GM21723 (cell line): ENCODE measurements around the gene CENPO.

Source experiments
- ATAC-seq: cut with Tn5 transposase; IDR thresholded peaks from one replicate; pipeline ENCODE4 v1.9.1; 2021; ENCODE audit warnings: mild to moderate bottlenecking, moderate library complexity; ENCODE audit not compliant: unreplicated experiment

CENPO gene

DNA sequence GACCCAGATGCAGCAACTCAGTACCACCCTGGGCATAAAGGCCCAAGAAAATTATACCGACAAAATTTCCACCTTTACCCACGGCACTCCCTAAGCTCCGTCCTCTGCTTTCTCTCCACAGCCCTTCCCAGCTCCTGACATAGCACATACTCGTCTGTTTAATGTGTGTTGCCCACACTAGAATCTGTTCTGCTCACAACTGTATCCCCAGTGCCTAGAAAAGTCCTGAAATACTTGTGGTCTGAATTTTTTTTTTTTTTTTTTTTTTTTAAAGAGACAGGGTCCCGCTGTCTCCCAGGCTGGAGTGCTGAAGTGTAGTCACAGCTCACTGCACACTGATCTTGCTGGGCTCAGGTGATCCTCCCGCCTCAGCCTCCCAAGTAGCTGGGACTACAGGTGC, 64.5 kb downstream of the CENPO start:
- ATAC-seq, result no peak

DNA sequence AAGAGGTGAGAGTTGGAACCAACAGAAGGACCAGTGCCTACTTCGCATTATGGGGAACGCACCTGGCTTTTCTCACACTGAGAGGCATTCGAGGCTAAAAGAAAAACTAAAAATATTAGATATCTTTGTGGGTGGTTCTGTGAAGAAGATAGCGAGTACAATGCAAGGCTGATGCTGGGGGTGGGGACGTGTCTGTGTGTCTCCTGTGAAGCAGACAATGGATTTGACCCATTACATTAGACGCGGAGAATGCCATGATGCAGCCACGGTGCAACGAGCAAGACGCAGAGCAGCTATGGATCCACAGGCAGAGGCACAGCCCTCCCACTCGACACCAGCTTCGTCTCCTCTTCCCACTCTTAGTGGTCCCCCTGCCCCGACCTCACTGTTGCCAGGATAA, 65.8 kb downstream of the CENPO start:
- ATAC-seq, result no peak

DNA sequence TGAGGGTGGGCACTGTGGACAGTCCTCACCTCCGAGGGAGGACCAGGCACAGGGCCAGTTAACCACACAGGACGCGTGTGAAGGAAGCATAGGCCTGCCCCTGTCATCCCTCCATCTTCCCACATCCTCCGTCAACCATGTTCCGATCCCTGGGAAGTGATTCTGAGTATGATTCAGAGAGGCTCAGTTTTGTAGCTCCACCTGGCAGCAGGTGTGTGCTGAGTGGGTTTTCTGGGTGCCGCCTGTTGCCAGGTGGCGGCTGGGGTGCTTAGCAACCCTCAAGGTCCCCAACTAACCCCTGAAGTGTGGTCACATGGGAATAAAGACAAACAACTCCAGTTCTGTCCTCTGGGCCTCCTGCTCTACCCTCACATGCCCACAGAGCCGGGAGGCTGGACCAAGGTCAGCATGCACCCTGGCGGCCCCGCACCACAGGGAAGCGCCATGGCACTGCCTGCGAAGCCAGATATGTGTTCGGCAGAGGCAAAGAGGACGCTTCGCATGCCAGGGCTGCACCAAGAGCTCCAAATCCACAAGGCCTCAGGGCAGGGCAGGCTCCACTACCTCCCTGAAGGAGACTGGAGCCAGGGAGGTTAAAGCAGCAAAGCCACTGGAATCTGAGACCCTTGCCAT, 66.9 kb downstream of the CENPO start:
- no peak for ATAC-seq

DNA sequence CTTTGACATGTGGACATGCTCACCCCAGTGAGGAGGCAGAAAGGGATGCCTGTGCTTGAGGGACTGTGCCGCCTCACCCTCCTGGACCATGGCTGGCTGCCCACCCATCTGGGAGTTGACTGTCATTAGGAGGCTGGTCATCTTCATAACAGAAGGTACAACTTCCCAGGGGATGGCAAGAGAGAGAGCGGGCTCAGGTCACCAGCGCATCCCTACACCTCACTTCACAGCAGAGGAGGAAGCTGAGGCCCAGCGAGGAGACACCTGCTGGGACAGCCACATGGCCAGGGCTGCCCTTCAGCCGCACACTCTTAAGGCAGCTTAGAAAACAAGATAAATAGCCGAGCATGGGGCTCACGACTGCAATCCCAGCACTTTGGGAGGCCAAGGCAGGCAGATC, 67.4 kb downstream of the CENPO start:
- ATAC-seq, result no peak

DNA sequence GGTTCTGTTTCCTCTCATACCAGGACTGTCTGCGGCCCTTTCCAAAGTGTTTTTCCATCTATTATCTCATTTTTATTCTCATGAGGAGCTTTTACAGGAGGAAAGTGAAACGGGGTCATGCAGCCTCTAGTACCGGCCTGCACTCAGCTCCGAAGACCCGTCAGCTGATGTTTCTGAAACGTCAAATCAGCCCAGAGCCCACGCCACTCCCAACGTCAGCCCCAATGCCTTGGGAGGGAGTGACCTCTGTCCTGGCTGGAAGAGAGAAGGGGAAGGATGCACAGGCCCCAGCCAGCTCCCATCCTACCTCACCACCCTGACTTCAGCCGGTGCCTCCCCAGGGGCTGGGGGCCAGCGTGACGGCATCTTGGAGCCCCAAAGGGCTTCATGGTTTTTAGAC, 68.3 kb downstream of the CENPO start:
- no peak for ATAC-seq

DNA sequence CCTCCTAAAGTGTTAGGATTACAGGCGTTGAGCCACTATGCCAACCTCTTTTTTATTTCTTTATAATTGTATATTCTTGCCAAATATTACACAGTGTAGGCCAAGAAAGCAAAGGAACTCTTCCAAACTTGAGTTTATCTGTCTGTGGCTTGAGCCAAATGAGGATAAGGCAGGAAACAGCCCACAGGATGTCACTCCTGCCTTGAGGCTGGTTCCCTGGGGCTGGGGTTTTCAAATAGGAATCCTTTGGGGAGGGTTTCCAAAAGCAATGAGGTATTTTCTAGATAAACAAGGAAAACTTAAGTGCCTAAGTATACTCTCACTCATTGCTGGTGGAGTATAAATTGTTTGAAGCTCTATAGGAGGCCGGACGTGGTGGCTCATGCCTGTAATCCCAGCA, 70.4 kb downstream of the CENPO start:
- ATAC-seq, result no peak

DNA sequence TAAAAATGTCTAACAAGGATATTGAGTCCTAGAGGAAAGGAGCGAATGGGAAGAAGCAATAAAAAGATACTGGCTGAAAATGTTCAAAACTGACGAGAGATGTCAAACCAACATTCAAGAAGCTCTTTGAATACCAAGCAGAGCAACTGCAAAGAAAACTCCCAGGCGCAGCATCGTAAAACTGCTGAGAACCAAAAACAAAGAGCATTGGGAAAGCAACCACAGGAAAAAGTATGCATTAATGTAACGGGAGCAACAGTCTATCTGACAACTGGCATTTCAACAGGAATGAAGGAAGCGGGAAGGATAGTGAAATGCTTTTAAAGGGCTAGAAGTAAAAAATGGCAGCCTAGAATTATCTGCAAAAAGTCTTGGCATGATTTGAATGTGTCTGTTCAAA, 73.7 kb downstream of the CENPO start:
- ATAC-seq, result no peak

DNA sequence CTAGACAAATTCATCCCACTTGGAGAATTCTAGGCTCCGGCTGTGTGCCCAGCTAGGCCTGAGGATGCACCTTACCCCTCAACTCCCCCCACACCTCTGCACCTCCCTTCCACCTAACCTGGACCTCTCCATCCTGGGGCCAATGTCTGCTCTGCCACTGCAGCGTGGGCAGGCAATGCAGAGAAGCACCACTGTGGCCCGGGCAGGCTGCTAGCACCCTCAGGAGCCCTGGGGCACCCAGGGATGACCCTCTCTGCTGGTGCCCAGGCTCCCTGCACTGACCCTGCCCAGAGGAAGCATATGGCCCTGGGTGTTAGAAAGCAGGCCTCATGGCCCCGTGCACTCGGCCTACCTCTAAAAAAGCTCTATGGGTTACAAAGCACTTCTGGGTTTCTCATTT, 77.2 kb downstream of the CENPO start:
- ATAC-seq, result no peak

DNA sequence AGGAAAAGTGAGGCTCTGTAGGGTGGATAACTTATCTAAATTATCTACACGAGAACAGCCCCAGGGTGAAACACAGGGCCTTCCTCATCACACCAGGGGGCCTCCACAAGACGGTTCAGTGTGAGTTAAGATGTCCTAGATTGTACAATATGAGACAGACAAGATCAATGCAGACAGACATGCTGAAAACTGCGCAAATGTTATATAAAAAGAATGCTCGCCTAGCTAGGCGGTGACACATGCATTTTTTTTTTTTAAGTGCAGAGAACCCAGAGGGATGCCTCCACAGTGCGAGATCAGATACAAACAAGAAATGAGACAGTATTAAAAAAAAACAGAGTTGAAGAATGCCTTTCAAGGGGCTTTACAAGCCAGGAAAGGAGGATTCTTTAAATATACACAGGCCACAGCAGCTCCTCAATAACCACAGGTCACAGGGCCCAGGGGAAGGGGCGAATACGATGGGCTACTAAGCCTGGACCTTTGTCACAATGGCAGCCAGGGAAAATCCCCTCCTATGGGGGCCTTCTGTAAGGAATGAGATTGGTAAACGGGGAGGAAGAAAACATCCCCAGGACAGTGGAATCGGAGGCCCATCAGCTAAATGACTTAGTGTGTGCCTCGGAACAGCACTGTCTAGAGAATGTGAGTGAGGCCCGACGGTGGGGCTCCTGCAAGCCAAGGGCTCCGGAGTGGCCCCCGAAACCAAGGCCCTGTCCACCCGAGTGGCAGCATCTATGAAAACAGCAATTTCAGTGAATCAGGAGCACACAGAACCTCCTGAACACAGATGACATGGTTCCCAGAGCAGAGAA, 77.9 kb downstream of the CENPO start:
- no peak for ATAC-seq

DNA sequence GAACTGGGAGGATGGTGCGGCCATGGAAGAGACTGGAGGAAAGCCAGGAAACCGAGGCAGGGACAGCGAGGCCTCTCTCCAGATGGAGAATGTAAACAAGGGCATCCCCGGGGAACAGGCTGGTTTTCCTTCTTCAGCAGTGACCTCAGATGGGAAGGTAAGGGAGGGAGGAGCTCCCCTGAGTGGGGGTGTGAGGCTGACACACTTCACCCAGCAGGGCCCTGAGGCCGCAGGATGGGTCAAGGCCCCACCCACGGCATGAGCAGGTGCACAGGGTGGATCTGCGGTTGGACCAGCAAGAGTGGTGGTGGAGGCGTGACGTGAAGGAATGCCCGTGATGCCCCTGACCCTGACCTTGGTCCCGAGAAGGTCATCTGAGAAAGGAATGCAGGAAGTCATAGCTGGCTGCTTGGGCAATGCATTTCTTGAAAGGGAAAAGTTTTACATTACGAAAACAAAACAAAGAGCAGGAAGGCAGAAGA, 78.7 kb downstream of the CENPO start:
- no peak for ATAC-seq
